Activated naive CD8-positive, alpha-beta T cell (primary cell): ENCODE results near the gene MYCBPAP.
A peak's percentile ranks its signal among the peaks of the same experiment; 100 is the strongest.
"Not testable (repeated sequence)": the region's sequence is repeated elsewhere in the genome, so short reads cannot be mapped to it uniquely, and the experiment has no call there.

Experiments used
- H3K27ac Mint-ChIP-seq: one replicate; pipeline ENCODE4 v1.8.0; 2021; ENCODE audit warnings: mixed read lengths
- H3K27me3 Mint-ChIP-seq: one replicate; pipeline ENCODE4 v1.8.0; 2021; ENCODE audit warnings: mixed read lengths
- H3K36me3 Mint-ChIP-seq: one replicate; pipeline ENCODE4 v1.8.0; 2021; ENCODE audit warnings: mixed read lengths
- H3K4me1 Mint-ChIP-seq: one replicate; pipeline ENCODE4 v1.8.0; 2021; ENCODE audit warnings: low read depth, mixed read lengths
- H3K4me3 Mint-ChIP-seq: one replicate; pipeline ENCODE4 v1.8.0; 2021; ENCODE audit warnings: mild to moderate bottlenecking, mixed read lengths
- H3K9me3 Mint-ChIP-seq: one replicate; pipeline ENCODE4 v1.8.0; 2021; ENCODE audit warnings: low read depth, mixed read lengths

The MYCBPAP gene

GRCh38 chr17:50467855-50468303 lies 40.4 kb upstream of the MYCBPAP start:
- Mint-ChIP-seq H3K27me3 (peaks cover 6% of the 10 kb centered on the region), H3K4me3 (peak overlapping the region; percentile 23), H3K9me3 (no peaks in the 10 kb centered on the region), H3K4me1 (peaks cover 15% of the 10 kb centered on the region), H3K36me3 (no peaks in the 10 kb centered on the region), H3K27ac (no peak overlapping the region)

- H3K4me3 Mint-ChIP-seq: peak within 1 kb of the TSS; percentile 61
- H3K27me3 Mint-ChIP-seq: peaks cover 6% of the 10 kb centered on the region
- H3K27ac Mint-ChIP-seq: no peak within 1 kb of the TSS
- H3K9me3 Mint-ChIP-seq: no peaks in the 10 kb centered on the region
- H3K36me3 Mint-ChIP-seq: no peaks in the 10 kb centered on the region
- peaks cover 15% of the 10 kb centered on the region for H3K4me1 Mint-ChIP-seq
These were observed 39.7 kb upstream of the MYCBPAP start, which contains the start of gene CHAD for GRCh38 chr17:50468304-50469207. Gene CHAD, minus strand, starts transcription at chr17:50468880. Its CDS starts 67 bp downstream, at chr17:50468813.

DNA sequence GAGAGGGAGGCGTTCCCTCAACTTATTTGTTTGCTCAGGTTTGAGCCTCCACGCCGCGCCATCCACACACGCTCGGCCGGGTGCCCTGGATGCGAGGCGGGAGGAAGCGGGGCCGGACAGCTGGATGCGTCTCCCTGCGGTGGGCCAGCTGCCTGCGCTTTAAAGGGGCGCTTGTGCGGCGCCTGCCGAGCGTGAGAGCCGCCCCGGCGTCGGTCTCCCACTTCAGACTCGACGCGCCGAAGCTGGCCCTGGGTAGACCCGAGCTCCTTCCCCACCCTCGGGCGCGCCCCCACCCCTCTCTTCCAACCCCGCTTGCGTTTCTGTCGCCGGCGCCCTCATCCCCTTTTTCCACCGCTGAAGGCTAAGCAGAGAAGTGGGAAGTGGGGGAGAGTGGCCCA lies 39.0 kb upstream of the MYCBPAP start:
- H3K36me3 Mint-ChIP-seq: no peaks in the 10 kb centered on the region
- no peak overlapping the region for H3K27ac Mint-ChIP-seq
- peak overlapping the region; percentile 23 for H3K4me3 Mint-ChIP-seq
- H3K27me3 Mint-ChIP-seq: peaks cover 6% of the 10 kb centered on the region
- H3K4me1 Mint-ChIP-seq: peaks cover 15% of the 10 kb centered on the region
- H3K9me3 Mint-ChIP-seq: no peaks in the 10 kb centered on the region

GRCh38 chr17:50469671-50470305 lies 38.5 kb upstream of the MYCBPAP start:
- Mint-ChIP-seq H3K36me3 (no peaks in the 10 kb centered on the region), H3K4me1 (peaks cover 15% of the 10 kb centered on the region), H3K27ac (no peak overlapping the region), H3K9me3 (no peaks in the 10 kb centered on the region), H3K4me3 (peak overlapping the region; percentile 23), H3K27me3 (peaks cover 6% of the 10 kb centered on the region)

GRCh38 chr17:50470426-50470825 lies 37.8 kb upstream of the MYCBPAP start:
- Mint-ChIP-seq H3K36me3 (no peaks in the 10 kb centered on the region), H3K4me3 (peak overlapping the region; percentile 20), H3K9me3 (no peaks in the 10 kb centered on the region), H3K27me3 (peaks cover 6% of the 10 kb centered on the region), H3K4me1 (peaks cover 15% of the 10 kb centered on the region), H3K27ac (no peak overlapping the region)

DNA sequence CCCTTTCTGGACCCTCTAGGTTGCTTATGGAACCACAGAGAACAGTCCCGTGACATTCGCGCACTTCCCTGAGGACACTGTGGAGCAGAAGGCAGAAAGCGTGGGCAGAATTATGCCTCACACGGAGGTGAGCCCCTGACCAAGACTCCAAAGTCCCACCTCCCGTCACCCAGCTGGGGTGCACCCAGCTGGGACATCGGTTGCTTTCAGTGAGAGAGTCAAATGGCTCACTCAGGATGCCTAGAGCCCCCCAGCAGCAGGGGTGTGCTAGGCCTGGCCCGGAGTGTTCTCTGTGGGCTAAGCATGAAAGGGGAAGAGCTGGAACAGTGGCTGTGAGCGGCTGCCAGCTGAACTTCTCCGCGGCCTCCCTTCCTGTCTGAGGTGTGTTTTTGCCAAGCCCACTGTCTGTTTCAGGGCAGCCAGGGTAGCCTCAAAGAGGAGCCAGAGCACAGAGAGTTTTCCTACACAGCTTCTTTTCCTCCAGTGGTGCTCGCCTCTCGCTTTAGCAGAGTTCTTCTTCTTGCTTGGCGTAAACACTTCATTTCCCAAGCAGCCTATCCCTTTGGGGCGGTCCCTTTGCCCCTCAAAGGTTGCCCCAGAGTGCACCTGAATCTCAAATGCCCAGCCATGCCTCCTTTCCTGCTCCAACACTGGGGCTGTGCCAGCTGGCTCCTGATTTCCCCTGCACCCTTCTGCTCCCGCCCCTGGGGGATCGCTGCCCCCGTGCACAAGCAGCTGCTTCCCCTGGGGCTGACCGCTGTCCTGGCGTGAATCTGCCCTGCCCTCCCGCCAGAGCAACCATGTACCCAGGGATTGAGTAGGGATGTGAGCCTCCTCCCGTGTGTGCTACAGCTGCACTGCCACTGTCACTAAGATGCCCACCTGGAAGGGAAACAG lies 37.0 kb upstream of the MYCBPAP start:
- no peaks in the 10 kb centered on the region for H3K36me3 Mint-ChIP-seq
- no peak overlapping the region for H3K27ac Mint-ChIP-seq
- H3K9me3 Mint-ChIP-seq: no peaks in the 10 kb centered on the region

GRCh38 chr17:50472286-50472685 lies 36.0 kb upstream of the MYCBPAP start:
- peaks cover 15% of the 10 kb centered on the region for H3K4me1 Mint-ChIP-seq
- H3K27me3 Mint-ChIP-seq: peaks cover 6% of the 10 kb centered on the region
- no peaks in the 10 kb centered on the region for H3K36me3 Mint-ChIP-seq
- H3K4me3 Mint-ChIP-seq: no peak overlapping the region
- no peaks in the 10 kb centered on the region for H3K9me3 Mint-ChIP-seq
- no peak overlapping the region for H3K27ac Mint-ChIP-seq

More for the DNA sequence above, 37.0 kb upstream of the MYCBPAP start:
- peaks cover 15% of the 10 kb centered on the region for H3K4me1 Mint-ChIP-seq
- H3K27me3 Mint-ChIP-seq: peaks cover 6% of the 10 kb centered on the region
- no peak overlapping the region for H3K4me3 Mint-ChIP-seq

DNA sequence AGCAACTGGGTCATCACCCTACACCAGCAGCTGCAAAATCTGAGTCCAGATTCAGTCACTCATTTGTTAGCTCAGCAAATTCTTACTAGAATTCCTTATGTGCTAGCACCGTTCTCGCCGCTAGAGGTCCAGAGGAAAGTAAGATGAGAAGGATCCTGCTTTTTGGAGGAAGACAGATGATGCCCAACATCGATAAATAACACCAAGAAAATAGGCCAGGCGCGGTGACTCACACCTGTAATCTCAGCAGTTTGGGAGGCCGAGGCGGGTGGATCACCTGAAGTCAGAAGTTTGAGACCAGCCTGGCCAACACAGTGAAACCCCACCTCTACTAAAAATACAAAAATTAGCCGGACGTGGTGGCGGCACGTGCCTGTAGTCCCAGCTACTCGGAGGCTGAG lies 35.5 kb upstream of the MYCBPAP start:
- H3K9me3 Mint-ChIP-seq, H3K27me3 Mint-ChIP-seq, H3K4me3 Mint-ChIP-seq, H3K27ac Mint-ChIP-seq, H3K36me3 Mint-ChIP-seq: not testable (repeated sequence)
- peaks cover 13% of the 10 kb centered on the region for H3K4me1 Mint-ChIP-seq

- Mint-ChIP-seq H3K27me3 (no peaks in the 10 kb centered on the region), H3K4me1 (peaks cover 15% of the 10 kb centered on the region), H3K9me3 (no peaks in the 10 kb centered on the region), H3K36me3 (no peaks in the 10 kb centered on the region), H3K27ac (no peak overlapping the region), H3K4me3 (no peak overlapping the region)
These were observed 34.3 kb upstream of the MYCBPAP start for GRCh38 chr17:50473901-50474300.

- Mint-ChIP-seq H3K27ac (no peak overlapping the region), H3K36me3 (no peaks in the 10 kb centered on the region), H3K9me3 (no peaks in the 10 kb centered on the region), H3K4me1 (peaks cover 16% of the 10 kb centered on the region), H3K4me3 (no peak overlapping the region), H3K27me3 (no peaks in the 10 kb centered on the region)
These were observed 33.7 kb upstream of the MYCBPAP start for GRCh38 chr17:50474523-50474922.

DNA sequence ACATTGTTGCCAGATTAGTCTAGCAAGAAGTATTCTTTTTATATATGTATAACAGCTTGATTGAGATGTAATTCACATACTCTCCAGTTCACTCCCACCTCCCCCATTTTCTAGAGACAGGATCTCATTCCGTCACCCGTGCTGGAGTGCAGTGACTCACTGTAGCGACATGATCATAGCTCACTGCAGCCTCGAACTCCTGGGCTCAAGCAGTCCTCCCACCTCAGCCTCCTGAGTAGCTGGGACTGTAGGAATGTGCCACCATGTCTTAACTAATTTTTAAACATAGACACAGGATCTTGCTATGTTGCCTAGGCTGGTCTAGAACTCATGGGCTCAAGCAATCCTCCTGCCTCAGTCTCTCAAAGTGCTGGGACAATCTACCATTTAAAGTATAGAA lies 32.9 kb upstream of the MYCBPAP start:
- Mint-ChIP-seq H3K9me3 (no peaks in the 10 kb centered on the region), H3K36me3 (no peaks in the 10 kb centered on the region), H3K27ac (no peak overlapping the region), H3K27me3 (no peaks in the 10 kb centered on the region), H3K4me1 (peaks cover 24% of the 10 kb centered on the region), H3K4me3 (no peak overlapping the region)

- H3K9me3 Mint-ChIP-seq, H3K27me3 Mint-ChIP-seq, H3K36me3 Mint-ChIP-seq: not testable (repeated sequence)
- H3K4me1 Mint-ChIP-seq: peaks cover 25% of the 10 kb centered on the region
- H3K4me3 Mint-ChIP-seq: peak overlapping the region; percentile 31
- H3K27ac Mint-ChIP-seq: peak overlapping the region; percentile 28
These were observed 32.3 kb upstream of the MYCBPAP start for GRCh38 chr17:50475775-50476544.

DNA sequence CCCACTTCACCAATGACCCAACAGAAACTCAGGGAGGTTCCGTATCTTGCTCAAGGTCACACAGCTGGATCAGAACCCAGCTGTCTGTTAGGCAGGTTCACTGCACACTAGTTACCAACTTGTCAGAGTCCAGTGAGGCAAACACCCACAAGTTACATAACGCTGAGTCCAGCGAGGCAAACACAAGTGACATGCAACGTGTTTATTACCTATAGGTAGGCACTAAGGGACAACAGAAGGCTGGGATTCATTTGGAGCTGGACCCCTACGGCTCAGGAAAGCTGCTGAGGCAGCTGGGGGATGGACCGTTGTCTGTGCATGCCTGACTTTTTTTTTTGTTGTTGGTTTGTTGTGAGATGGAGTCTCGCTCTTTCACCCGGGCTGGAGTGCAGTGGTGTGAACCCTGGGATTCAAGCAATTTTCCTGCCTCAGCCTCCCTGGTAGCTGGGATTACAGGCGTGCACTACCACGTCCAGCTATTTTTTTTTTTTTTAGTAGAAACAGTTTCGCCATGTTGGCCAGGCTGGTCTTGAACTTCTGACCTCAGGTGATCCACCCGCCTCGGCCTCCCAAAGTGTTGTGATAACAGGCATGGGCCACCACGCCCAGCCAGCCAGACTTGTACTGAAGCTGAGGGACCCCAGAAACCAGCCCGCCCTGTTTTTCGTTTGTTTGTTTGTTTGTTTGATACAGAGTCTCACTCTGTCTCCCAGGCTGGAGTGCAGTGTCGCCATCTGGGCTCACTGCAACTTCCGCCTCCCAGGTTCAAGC lies 31.5 kb upstream of the MYCBPAP start:
- no peaks in the 10 kb centered on the region for H3K27me3 Mint-ChIP-seq
- H3K4me1 Mint-ChIP-seq: peaks cover 22% of the 10 kb centered on the region
- peak overlapping the region; percentile 31 for H3K4me3 Mint-ChIP-seq
- peak overlapping the region; percentile 28 for H3K27ac Mint-ChIP-seq
- H3K36me3 Mint-ChIP-seq: no peaks in the 10 kb centered on the region
- no peaks in the 10 kb centered on the region for H3K9me3 Mint-ChIP-seq
